ENCODE measurements around the gene PPIL4. TPM values are rescaled to one million over a fixed set of nuclear protein-coding genes. Genes with fewer than 3 reads are reported as not detected.

PPIL4 gene
- total RNA-seq = 12.6 and 19.5 TPM in 2 replicates

DNA sequence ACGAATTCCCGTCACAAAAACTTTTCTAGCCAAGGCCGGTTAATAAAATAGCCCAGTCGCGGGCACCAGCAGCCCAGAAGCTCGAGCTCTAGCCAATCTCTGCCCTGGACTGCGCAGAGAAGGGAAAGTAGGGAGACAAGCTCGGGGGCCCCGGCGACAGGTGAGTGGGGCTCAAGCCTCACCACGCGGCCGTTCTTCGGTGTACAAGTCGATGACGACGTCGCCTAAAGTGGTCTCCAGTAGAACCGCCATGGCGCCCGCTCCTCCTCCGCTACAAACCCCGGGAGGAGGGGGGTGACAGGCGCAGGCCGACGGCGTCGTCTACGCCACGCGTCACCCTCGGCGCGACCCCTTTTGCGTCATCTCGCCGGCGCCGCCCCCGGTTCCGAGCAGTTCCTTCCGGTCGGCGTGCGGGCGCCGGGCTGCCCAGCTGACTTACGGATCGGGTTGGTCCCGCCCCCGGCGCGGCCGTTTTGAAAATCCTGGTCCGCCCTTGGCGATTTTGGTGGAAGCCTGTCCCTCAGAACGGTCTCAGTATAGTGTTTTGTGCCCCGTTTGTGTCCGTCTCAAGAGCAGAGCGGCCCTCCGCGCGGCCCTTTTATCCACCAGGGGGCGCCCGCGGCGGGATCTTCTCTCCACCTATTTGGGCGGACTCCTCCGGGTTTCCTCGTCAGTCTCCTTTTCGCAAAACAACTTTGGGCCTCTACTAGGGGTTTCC, at the start of gene PPIL4:
Gene PPIL4, minus strand, starts transcription at position 290 of the 718 bp plus-strand sequence. Its CDS starts 38 bp downstream, at position 252.

DNA sequence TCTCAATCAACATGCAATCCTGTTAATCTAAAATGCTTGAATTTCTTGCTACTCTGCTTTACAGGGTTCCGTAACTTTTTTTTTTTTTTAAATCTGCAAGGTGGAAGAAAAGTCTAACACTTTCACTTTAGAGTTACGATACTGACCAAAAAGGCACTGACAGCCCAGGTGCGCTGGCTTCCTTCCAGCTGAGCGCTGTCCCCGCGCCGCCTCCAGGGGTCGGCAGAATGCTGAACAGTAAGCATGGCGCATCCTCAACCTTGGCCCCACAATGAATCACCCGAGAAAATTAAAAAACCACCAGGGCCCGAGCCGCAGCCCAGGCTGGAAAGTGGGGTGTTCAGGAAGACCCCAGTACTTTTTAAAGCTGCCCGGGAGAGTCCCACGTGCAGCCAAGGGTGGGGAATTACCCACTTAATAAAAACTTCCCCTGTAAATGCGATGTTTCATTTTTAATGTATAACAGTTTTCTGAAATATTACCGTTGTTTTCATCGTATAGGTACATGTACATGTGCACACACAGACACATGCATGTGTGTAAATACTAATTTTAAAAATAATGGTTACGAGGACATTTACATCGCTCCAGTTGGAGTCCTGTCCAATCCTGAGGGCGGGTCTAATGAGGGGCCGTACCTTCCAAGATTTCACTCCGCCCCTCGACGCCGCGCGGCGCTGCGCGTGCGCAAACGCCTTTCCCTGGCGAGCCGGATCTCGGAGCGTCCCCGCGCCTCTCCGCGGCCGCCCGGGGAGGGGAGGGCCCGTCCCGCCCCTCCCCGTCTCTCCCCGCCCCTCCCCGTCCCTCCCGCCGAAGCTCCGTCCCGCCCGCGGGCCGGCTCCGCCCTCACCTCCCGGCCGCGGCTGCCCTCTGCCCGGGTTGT, 19.9 kb upstream of the PPIL4 start, which contains the start of gene GINM1:
Gene GINM1, plus strand, starts transcription at position 849 of the 883 bp plus-strand sequence. CDS start 40 bp downstream, outside the sequence.

DNA sequence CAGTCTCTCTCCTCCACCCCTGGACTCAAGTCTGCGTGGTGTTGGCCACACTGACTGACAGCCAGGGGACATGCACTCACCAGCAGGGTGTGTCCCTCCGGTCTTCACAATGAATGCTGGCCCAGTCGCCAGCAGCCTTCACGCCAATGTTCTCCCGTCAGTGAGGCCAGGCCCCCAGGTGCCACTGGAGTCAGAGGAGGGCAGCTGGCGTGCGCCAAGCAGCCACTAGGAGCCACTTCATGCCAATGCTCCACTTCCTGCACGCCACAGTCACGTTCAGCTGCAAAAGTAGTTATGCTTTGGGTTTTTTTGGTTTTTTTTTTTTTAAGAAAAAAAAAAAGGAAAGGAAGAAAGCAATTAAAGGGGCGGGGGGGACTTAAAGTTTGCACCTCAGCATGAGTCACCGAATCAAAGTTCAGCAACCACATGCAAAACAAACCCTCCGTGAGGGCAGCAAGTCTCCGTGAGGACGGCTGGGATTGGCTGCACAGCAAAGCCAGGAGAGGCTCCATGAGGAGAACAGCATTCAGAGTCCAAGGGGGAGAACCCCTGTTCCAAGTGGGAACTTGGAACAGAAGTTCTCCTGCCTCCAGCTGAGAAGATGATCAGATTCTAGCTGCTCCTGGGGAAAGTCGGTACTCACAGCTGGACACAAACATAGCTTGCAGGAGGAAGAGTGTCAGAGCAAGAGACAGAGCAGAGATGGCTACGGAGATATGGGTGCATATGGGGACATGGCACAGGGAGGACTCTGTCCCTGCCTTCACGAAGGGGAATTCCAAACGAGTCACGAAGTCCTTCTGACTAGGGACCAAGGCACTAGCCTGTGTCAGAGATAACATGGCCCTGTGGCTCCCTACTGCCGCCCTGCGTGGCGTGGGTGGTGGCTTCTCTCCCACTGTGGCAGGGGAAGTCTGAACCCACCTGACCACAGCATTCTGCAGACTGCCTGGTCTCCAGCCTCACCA, 60.8 kb downstream of the PPIL4 start, which contains the start of gene ZC3H12D:
Gene ZC3H12D, minus strand, starts transcription at position 282 of the 968 bp plus-strand sequence. CDS start 10,471 bp downstream, outside the sequence.

Other genes starting within 250 kb of the PPIL4 start
- 13.8 and 15.5 TPM in 2 replicates for gene TAB2, start 228.3 kb downstream of the PPIL4 start, total RNA-seq
- gene SUMO4, start 145.8 kb downstream of the PPIL4 start, total RNA-seq = 0.67 TPM in 1 of 2 replicates, not detected in the other
- under 0.01 and 0.17 TPM in 2 replicates for gene ZC3H12D, start 61.0 kb downstream of the PPIL4 start, total RNA-seq
- gene GINM1, start 20.3 kb upstream of the PPIL4 start, total RNA-seq = 21.4 and 25.2 TPM in 2 replicates
- 17.2 and 17.8 TPM in 2 replicates for gene KATNA1, start 102.7 kb upstream of the PPIL4 start, total RNA-seq
- gene LATS1, start 172.1 kb upstream of the PPIL4 start, total RNA-seq = 7.7 and 7.9 TPM in 2 replicates
- gene NUP43, start 200.5 kb upstream of the PPIL4 start, total RNA-seq = 33.5 and 33.7 TPM in 2 replicates
- 136 and 157 TPM in 2 replicates for gene PCMT1, start 203.7 kb upstream of the PPIL4 start, total RNA-seq